ENCODE measurements around the gene GALR1. TPM values are rescaled to one million over a fixed set of nuclear protein-coding genes. Genes with fewer than 3 reads are reported as not detected.
"Not testable (repeated sequence)": the region's sequence is repeated elsewhere in the genome, so short reads cannot be mapped to it uniquely, and the experiment has no call there.

The GALR1 gene
- total RNA-seq, 1 donor from 2014 or later = 0.13 TPM

GRCh38 chr18:77239285-77239684, 10.4 kb upstream of the GALR1 start:
- DNase-seq (ENCODE audit: low spot score); intact Hi-C loops (cut with DNase I); ATAC-seq: not testable (repeated sequence)

DNA sequence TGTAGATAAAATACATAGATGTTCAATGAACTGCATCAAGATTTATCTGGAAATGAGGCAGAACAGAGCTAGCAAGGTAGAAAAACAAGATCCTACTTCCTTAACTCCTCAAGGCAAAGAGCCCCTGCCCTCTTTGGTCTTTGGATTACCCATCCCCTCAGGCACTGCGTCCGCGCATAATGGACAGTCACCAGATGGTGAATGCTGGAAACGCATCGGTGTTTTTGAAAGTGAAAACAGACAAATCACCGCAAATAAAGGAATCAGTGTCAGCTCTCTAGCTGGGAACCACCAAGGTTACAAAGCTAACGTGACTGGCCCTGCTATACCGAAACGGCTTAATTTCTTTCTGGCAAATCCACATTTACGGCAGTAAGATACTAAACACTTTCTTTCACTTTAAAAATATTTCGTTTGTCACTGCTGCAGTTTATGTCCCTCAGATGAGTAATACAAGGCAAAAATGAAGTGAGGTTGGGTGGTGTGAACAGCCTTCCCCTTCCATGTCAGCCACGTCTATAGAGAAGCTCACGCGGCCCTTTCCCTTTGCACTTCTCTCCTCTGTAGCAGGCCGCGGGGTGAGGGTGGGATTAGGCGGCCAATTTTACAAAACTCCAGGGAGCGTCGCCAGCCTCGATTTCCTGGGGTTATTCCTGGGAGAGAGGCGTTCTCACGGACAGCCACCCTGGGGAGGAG, 627 bp upstream of the GALR1 start:
- DNase-seq (ENCODE audit: low spot score) (no peak), ATAC-seq (no peak)
- intact Hi-C loops (cut with DNase I) = no loop called here

- ATAC-seq (no peak), DNase-seq (ENCODE audit: low spot score) (no peak)
- intact Hi-C loops (cut with DNase I) = no loop called here
Observed at GRCh38 chr18:77250501-77250925, 865 bp downstream of the GALR1 start.

GRCh38 chr18:77250926-77251729, 1.5 kb downstream of the GALR1 start:
- ATAC-seq = no peak
- DNase-seq (ENCODE audit: low spot score) = no peak
- intact Hi-C loops (cut with DNase I) = no loop called here

DNA sequence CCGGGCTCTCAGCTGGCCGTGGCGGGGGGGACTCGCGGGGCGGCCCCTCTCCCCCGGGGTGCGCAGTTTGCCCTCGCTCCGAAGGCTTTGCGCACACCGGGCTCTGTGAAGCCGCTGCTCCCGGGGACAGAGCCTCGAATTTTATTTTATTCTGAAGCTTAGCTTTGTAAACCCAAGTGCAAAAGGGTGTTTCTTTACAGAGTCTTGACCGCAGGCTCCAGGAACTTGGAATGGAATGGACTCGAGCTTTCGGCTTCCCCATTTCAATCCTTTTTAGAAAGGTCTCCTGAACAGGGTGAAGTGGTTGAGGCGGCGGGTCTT, 2.0 kb downstream of the GALR1 start:
- DNase-seq (ENCODE audit: low spot score) (no peak), ATAC-seq (no peak)
- intact Hi-C loops (cut with DNase I) = no loop called here

DNA sequence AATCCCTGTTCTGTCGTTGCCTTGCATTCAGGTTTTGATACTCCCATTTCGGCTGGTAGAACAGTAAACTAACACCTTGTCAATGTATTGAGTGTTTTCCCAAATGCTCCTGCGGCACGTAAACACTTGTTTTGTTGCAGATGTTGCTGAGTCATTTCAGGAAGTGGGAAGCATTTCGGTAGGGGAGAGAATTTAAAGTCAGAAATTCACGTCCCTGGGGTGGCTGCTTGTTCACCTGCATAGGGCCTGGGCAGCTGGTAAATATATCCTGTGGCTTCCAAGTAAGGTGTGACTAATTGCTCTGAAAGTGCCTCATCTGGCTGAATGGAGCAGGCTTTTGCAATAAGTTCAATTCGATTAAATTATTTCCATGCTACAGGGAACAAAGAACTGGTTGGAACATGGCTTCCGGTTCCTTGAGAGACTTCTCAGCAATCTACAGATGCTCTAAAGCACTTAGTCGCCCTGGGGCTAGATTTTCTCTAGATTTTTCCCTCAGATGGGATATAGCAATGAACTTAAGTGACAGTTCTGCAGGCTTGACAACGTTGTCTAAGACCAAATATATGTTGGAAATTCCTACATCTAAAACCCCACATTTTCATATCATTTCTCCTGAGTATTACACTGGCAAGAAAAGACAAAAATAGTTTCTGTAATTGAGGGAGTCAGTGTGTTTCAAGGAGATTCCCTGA, 5.2 kb downstream of the GALR1 start:
- DNase-seq (ENCODE audit: low spot score) = no peak

GRCh38 chr18:77255426-77256105, 5.9 kb downstream of the GALR1 start:
- DNase-seq (ENCODE audit: low spot score) (no peak), ATAC-seq (no peak)
- intact Hi-C loops (cut with DNase I) = no loop called here

More for the DNA sequence above, 5.2 kb downstream of the GALR1 start:
- intact Hi-C loops (cut with DNase I) = no loop called here
- no peak for ATAC-seq

- intact Hi-C loops (cut with DNase I) = no loop called here
Observed at GRCh38 chr18:77262643-77263465, 13.2 kb downstream of the GALR1 start.

GRCh38 chr18:77263466-77263763, 13.8 kb downstream of the GALR1 start:
- DNase-seq (ENCODE audit: low spot score) (no peak), ATAC-seq (no peak)
- intact Hi-C loops (cut with DNase I) = no loop called here

More at GRCh38 chr18:77262643-77263465, 13.2 kb downstream of the GALR1 start:
- ATAC-seq = no peak
- no peak for DNase-seq (ENCODE audit: low spot score)

DNA sequence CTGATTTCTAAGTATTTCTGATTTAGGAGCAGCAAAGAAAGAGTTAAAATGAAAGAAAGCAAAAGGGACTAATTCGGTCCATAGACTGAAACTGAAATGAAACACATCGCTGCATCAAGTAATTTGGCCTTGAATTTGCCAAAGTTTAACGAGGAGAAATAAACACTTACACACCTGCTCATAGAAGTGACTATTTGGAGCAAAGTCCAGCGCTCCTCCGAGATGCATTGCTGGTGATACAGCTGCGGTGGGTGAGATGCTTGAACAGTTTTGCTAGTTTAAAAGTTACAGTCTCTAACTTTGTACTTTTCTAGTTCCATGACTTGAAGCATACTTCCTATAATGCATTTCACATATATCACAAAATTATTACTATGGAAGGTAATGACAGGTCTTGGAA, 18.3 kb downstream of the GALR1 start:
- intact Hi-C loops (cut with DNase I) = no loop called here
- ATAC-seq (no peak), DNase-seq (ENCODE audit: low spot score) (no peak)

DNA sequence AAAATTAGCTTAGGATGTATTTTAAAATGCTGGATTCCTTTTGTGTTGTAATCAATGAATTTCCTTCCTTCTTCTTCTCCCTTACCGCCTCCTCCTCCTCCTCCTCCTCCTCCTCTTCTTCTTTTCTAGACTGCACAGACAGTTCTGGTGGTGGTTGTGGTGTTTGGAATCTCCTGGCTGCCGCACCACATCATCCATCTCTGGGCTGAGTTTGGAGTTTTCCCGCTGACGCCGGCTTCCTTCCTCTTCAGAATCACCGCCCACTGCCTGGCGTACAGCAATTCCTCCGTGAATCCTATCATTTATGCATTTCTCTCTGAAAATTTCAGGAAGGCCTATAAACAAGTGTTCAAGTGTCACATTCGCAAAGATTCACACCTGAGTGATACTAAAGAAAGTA, 18.8 kb downstream of the GALR1 start:
- DNase-seq (ENCODE audit: low spot score) (no peak), ATAC-seq (no peak)
- intact Hi-C loops (cut with DNase I) = no loop called here

DNA sequence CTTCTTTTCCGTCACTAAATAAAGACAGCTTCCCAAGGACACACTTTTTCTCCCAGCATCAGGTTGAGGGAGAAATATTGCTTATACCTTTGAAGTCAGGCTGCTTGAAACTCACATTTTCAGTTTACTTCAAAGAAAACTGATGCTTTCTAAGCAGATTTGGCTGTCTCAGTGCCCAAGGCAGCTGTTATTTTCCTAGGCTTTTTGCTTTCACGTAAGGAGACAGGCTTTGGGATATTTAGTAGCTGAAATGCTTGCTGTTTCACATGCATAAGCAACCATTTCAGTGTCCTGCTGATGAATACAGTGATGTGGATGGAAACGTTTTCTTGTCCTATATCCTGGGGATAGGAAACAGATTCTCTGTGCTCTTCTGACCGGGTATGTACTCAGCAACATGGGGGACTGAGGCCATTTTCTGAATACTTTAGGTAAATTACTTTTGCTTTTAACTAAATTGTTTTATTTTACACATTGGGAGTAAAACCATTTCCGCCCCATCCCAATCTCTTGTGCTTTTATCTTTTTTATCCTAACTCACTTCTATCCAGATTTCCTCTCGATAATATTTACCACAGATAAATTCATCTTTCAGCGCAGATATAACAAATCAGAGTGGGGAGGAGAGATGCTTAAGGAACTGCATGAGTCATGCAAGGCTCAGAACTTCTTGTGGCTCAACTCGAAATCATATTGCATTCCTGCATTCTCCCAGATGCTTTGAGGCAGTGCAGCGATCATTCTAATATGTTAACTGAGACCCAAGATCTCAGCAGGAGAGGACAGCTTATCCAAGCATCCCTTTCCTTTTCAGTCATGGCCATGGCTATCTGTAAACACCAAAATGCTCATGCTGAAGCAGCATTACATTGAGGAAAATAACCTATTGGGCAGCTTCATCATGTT, 22.2 kb downstream of the GALR1 start:
- intact Hi-C loops (cut with DNase I) = no loop called here
- ATAC-seq (no peak), DNase-seq (ENCODE audit: low spot score) (no peak)

DNA sequence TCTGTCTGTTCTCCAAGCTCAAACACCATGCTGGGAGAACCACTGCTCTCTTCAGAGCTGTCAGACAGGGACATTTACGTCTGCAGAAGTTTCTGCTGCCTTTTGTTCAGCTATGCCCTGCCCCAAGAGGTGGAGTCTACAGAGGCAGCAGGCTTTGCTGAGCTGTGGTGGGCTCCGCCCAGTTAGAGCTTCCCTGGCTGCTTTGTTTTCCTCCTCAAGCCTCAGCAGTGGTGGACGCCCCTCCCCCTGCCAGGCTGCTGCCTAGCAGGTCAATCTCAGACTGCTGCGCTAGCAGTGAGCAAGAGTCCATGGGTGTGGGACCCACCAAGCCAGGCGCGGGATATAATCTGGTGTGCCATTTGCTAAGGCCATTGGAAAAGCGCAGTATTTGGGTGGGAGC, 41.2 kb downstream of the GALR1 start:
- ATAC-seq; intact Hi-C loops (cut with DNase I); DNase-seq (ENCODE audit: low spot score): not testable (repeated sequence)

DNA sequence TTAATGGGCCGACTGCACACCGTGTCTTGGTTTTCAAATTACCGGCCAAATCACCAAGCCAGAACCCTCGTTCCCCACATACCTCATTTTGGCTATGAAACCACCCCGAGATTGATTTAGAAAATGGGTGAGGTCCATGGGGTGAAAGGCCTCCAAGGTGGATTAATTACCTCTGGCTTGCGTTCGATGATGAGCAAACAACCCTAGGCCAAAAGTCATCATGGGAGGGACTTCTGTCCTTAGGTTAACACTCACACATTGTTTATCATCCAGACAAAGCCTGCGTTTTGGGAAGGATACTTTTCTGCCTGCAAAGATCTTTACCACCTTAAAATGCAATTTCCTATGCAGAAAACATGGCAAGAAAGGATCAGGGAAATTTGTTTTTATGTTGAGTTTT, 48.5 kb downstream of the GALR1 start:
- no peak for ATAC-seq
- intact Hi-C loops (cut with DNase I) = no loop called here

DNA sequence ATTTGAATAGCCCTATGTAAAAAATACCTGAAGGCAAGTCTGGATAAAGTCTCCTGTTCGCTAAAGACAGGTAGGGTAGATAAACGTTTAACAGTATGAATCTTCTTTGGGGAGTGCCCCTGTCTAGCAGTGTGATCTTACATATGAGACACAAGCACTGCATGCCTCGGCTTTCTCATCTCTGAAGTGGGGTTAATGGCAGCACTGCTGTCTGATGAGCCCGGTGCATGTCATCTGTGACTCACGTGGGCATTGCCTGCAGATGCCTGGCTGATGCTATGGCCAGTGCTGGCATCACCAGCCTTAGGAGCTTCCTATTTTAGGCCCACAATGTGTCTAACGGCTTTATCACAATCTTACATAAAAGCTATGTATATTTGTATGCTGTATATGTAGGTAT, 50.1 kb downstream of the GALR1 start:
- intact Hi-C loops (cut with DNase I) = no loop called here
- ATAC-seq (no peak), DNase-seq (ENCODE audit: low spot score) (no peak)

More for the DNA sequence above, 48.5 kb downstream of the GALR1 start:
- DNase-seq (ENCODE audit: low spot score) = no peak

GRCh38 chr18:77300579-77300978, 50.9 kb downstream of the GALR1 start:
- ATAC-seq (no peak), DNase-seq (ENCODE audit: low spot score) (no peak)
- intact Hi-C loops (cut with DNase I) = no loop called here

GRCh38 chr18:77304268-77304667, 54.6 kb downstream of the GALR1 start:
- intact Hi-C loops (cut with DNase I) = no loop called here
- no peak for DNase-seq (ENCODE audit: low spot score)

DNA sequence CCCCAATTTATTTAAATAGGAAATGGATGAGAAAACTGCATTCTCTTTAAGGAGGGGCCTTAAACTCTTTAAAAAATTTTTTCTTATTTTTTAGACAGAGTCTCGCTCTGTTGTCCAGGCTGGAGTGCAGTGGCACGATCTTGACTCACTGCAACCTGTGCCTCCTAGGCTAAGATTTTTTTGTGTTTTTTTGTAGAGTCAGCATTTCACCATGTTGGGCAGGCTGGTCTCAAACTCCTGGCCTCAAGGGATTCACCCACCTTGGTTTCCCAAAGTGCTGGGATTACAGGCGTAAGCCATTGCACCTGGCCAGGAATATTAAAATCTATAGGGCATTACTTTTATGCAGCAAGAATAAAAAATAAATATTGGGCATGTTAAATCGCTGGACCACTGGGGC, 56.0 kb downstream of the GALR1 start:
- no peak for DNase-seq (ENCODE audit: low spot score)
- no peak for ATAC-seq
- intact Hi-C loops (cut with DNase I) = no loop called here

More at GRCh38 chr18:77304268-77304667, 54.6 kb downstream of the GALR1 start:
- ATAC-seq = no peak

All from sciatic nerve (tissue), 2 donors.